Lung (tissue), 12 donors: ENCODE data around the gene ACSF3. TPM values are rescaled to one million over a fixed set of nuclear protein-coding genes. Genes with fewer than 3 reads are reported as not detected.

Source experiments
- ATAC-seq: fragments of 200-7000 bp; cut with Tn5 transposase; one replicate; pipeline ENCODE4 v1.9.1; 2020; ENCODE audit warnings: moderate number of reproducible peaks; ENCODE audit not compliant: insufficient read depth, low FRiP score
- DNase-seq, 3 donors: peaks; one replicate each; pipeline ENCODE4 v3.0.0-alpha.2; 2013 to 2017
- H3K27ac ChIP-seq, 2 donors: one replicate each; pipeline ENCODE4 v1.5.1; 2013; ENCODE audit warnings: mild to moderate bottlenecking in 2 of 2, moderate library complexity in 2 of 2, control low read depth in 1 of 2, inconsistent platforms in 1 of 2, low read depth in 1 of 2, low read length in 1 of 2
- H3K27me3 ChIP-seq, 3 donors: one replicate each; pipeline ENCODE4 v1.5.1; 2013; ENCODE audit warnings: low read length in 2 of 3; ENCODE audit not compliant: control insufficient read depth in 3 of 3, insufficient read depth in 3 of 3
- H3K36me3 ChIP-seq, 4 donors: one replicate each; pipeline ENCODE4 v1.5.1; 2013; ENCODE audit warnings: low read length in 4 of 4, mild to moderate bottlenecking in 1 of 4, moderate library complexity in 1 of 4; ENCODE audit not compliant: control insufficient read depth in 4 of 4, insufficient read depth in 4 of 4
- H3K4me1 ChIP-seq, 5 donors: one replicate each; pipeline ENCODE4 v1.5.1; 2013; ENCODE audit warnings: low read length in 5 of 5, mild to moderate bottlenecking in 2 of 5, moderate library complexity in 1 of 5; ENCODE audit not compliant: control insufficient read depth in 5 of 5, insufficient read depth in 5 of 5
- H3K4me3 ChIP-seq: one replicate; pipeline ENCODE4 v1.5.1; 2013; ENCODE audit warnings: mild to moderate bottlenecking, control low read depth, moderate library complexity
- H3K9ac ChIP-seq, 2 donors: one replicate each; pipeline ENCODE4 v1.5.1; 2013; ENCODE audit warnings: low read length in 2 of 2, control low read depth in 1 of 2; ENCODE audit not compliant: insufficient read depth in 1 of 2
- H3K9me3 ChIP-seq, 4 donors: one replicate each; pipeline ENCODE4 v1.5.1; 2013; ENCODE audit warnings: low read length in 3 of 4, mild to moderate bottlenecking in 1 of 4, moderate library complexity in 1 of 4; ENCODE audit not compliant: control insufficient read depth in 4 of 4, insufficient read depth in 3 of 4
- WGBS, 2 donors: extraction: QIAGEN DNeasy Blood & Tissue Kit; methylation state at CpG; one replicate each; pipeline ENCODE4 v1.1.7; 2013; 5-methylcytosine and 5-hydroxymethylcytosine counted together
- polyA plus RNA-seq, 2 donors: library from polyadenylated mRNA; stranded (reverse); fragments of 200-250 nt; gene quantifications; one replicate each; pipeline ENCODE4 v1.2.1, GENCODE V29; 2013
- total RNA-seq, 2 donors: library from RNA; depleted of rRNA in 1 of 2; stranded (reverse); fragments of >200 nt in 1 of 2; gene quantifications; one replicate each; pipeline ENCODE4 v1.2.1, GENCODE V29; 2014 to 2021
- TF ChIP-seq, protein P1 (sequence below): IDR thresholded peaks from 2 replicates; pipeline ENCODE4 v1.5.1; 2012; ENCODE audit warnings: mild to moderate bottlenecking; ENCODE audit errors: control extremely low read depth, extremely low read depth
- donor health status: control.
- donor health status: control.
- donor health status: Bipolar disorder and iron deficiency.
- donor health status: healthy.
- donor health status: DM: yes; HTN: yes; CAD: no.

The ACSF3 gene
- total and polyA plus RNA-seq, 4 donors = 17.4 to 33.6 (median 31.2) TPM

DNA sequence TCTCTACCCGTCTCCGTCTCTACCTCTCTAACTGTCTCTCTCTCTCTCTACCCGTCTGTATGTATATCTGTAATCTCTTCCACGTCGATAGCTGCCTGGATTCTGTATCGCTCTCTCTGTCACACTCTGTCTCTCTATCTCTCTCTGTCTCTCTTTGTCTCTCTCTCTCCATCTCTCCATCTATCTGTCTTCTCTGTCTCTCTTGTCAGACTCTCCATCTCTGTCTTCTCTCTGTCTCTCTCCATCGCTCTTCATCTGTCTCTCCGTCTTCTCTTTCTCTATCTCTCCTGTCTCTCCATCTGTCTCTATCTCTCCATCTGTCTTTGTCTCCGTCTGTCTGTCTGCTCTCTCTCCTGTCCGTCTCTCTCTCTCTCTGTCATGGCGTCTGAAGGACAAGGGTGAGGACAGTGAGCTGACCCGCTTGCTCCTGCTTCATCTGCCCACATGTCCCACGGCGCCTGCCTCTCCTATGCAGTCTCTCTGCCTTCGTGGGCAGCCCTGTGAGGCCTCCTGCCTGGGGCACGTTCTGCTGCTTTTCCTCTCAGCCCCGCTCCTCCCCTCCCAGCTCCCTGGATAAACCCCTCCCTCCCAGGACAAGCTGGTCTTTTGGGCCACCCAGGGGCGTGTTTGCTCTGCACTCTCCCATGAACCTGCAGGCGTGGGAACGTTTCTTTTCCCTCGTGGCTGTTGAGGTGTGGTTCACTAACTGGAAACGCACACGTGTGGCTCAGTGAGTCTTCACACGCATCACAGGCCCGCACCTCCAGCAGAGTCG lies 18.9 kb downstream of the ACSF3 start:
- 90% methylated on average over 26 of the region's 26 CpGs for WGBS, 2 donors
- TF ChIP-seq, protein P1, sequence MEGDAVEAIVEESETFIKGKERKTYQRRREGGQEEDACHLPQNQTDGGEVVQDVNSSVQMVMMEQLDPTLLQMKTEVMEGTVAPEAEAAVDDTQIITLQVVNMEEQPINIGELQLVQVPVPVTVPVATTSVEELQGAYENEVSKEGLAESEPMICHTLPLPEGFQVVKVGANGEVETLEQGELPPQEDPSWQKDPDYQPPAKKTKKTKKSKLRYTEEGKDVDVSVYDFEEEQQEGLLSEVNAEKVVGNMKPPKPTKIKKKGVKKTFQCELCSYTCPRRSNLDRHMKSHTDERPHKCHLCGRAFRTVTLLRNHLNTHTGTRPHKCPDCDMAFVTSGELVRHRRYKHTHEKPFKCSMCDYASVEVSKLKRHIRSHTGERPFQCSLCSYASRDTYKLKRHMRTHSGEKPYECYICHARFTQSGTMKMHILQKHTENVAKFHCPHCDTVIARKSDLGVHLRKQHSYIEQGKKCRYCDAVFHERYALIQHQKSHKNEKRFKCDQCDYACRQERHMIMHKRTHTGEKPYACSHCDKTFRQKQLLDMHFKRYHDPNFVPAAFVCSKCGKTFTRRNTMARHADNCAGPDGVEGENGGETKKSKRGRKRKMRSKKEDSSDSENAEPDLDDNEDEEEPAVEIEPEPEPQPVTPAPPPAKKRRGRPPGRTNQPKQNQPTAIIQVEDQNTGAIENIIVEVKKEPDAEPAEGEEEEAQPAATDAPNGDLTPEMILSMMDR = no peak
- H3K27me3 ChIP-seq = no peaks in the 10 kb centered on the region
- ATAC-seq (no peak), DNase-seq (no peak)
- H3K9ac ChIP-seq = no peak overlapping the region
- peaks cover 7 to 45% (median 20%) of the 10 kb centered on the region in 4 donors for H3K36me3 ChIP-seq
- H3K4me1 ChIP-seq = peaks cover 0 to 3% (median 0%) of the 10 kb centered on the region in 5 donors
- no peaks in the 10 kb centered on the region for H3K9me3 ChIP-seq
- H3K27ac ChIP-seq = no peak overlapping the region
- no peak overlapping the region for H3K4me3 ChIP-seq

DNA sequence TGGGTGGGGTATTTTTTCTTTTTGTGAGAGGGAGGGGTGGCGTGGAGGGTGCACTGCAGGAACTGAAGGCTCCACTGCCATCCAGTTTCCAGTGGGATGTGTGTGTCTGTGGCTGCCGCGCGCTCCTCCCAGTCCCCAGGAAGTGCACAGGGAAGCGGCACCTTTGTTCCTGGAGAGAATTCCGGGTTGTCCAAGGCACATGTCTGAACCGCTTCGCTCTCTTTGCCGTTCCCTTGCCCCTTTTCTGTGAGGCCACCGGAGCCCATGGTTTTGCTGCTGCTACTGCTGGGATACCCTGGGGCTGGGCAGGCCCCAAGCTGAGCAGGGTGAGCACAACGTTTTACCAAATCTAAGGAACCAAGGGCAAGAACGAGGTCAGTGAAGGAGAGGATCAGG lies 19.5 kb downstream of the ACSF3 start:
- Histone ChIP-seq H3K36me3 (peaks cover 10 to 48% (median 19%) of the 10 kb centered on the region in 4 donors), H3K4me3 (no peak overlapping the region), H3K27me3 (no peaks in the 10 kb centered on the region), H3K9ac (no peak overlapping the region), H3K4me1 (peaks cover 0 to 3% (median 0%) of the 10 kb centered on the region in 5 donors), H3K9me3 (no peaks in the 10 kb centered on the region), H3K27ac (no peak overlapping the region)
- ATAC-seq = no peak
- TF ChIP-seq, protein P1 = no peak
- WGBS, 2 donors = 95% methylated on average over 12 of the region's 12 CpGs
- no peak for DNase-seq

DNA sequence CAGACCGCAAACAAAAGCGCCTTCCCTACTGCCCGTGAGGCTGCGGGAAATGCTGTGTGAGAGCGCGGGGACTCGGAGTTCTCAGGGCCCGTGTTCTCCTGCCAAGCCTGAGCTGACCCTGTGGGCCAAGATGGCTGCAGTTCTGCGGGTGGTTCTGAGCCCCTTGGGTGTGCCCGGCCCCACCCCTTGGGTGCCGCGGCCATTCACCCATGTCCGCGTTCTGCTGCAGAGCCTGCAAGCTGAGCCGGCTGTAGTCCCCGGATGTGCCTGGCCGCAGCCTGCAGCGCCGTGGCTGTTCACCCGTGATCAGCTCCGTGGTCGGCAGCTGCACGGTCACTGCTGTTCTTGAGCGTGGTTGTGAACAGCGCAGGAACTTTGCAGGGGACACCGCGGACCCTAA lies 20.0 kb downstream of the ACSF3 start:
- DNase-seq (no peak), ATAC-seq (no peak)
- peaks cover 10 to 52% (median 20%) of the 10 kb centered on the region in 4 donors for H3K36me3 ChIP-seq
- no peaks in the 10 kb centered on the region for H3K9me3 ChIP-seq
- no peak overlapping the region for H3K4me3 ChIP-seq
- no peak overlapping the region for H3K9ac ChIP-seq
- H3K27ac ChIP-seq = no peak overlapping the region
- H3K4me1 ChIP-seq = peaks cover 0 to 3% (median 0%) of the 10 kb centered on the region in 5 donors
- H3K27me3 ChIP-seq = no peaks in the 10 kb centered on the region
- TF ChIP-seq, protein P1 = no peak
- WGBS, 2 donors = 96% methylated on average over 27 of the region's 27 CpGs
